Measurements from ENCODE around the gene FRY. TPM values are rescaled to one million over a fixed set of nuclear protein-coding genes. Genes with fewer than 3 reads are reported as not detected.

FRY gene
- total and polyA plus RNA-seq, 2 donors: 4.8 to 9.8 TPM

DNA sequence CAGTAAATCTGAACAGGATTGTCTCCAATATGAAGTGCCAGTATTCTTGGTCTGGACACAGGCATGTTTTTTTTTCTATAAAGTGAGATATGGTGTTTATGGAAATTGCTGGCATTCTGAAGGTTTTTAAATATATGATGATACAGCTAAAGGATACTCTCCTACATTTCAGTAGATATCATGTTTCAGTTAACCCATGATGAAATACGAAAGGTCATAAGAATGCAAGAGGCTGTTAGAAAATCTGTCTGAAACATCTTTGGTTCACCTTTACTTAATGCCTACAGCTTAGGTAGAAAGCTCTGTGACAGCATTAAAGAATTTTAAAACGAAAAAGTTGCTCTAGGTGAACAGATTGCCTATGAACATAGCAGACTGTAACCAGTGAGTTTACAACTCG, 9.1 kb downstream of the FRY start:
- peaks cover 0 to 6% of the 10 kb centered on the region in 2 donors for H3K4me1 ChIP-seq (ENCODE audit: control insufficient read depth in 2 of 2, insufficient read depth in 2 of 2, low read length in 2 of 2)
- peak overlapping the region in 1 of 2 donors; percentile 5 for H3K27ac ChIP-seq (ENCODE audit: low read depth in 1 of 2, low read length in 1 of 2)

DNA sequence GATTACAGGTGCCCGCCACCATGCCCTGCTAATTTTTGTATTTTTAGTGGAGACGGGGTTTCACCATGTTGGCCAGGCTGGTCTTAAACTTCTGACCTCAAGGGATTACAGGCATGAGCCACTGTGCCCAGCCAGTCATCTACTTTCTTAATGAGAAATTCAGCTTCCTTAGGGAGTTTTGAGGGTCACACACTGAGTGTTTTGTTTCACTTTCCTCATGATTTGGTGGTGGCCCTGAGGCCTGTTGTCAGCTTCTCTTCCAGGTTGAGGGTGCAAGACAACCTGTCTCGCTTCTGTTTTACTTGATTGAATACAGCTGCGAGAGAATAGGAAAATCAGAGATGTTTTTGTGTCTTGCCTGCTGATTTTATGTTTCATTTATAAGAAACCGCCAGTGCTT, 9.9 kb downstream of the FRY start:
- Histone ChIP-seq H3K4me3 (ENCODE audit: low read length in 2 of 2) (no peak overlapping the region), H3K4me1 (ENCODE audit: control insufficient read depth in 2 of 2, insufficient read depth in 2 of 2, low read length in 2 of 2) (peaks cover 5 to 13% of the 10 kb centered on the region in 2 donors), H3K27ac (ENCODE audit: low read depth in 1 of 2, low read length in 1 of 2) (no peak overlapping the region), H3K9me3 (ENCODE audit: control insufficient read depth in 2 of 2, insufficient read depth in 1 of 2, low read length in 1 of 2) (no peaks in the 10 kb centered on the region), H3K36me3 (ENCODE audit: control insufficient read depth in 2 of 2, insufficient read depth in 2 of 2, low read length in 1 of 2) (no peaks in the 10 kb centered on the region), H3K27me3 (ENCODE audit: control insufficient read depth in 2 of 2, insufficient read depth in 1 of 2, low read length in 1 of 2) (no peaks in the 10 kb centered on the region)
- WGBS: 97% methylated on average over 5 of the region's 5 CpGs
- DNase-seq (ENCODE audit: low read depth in 6 of 9, low spot score in 9 of 9): no peak

More for the DNA sequence above, 9.1 kb downstream of the FRY start:
- WGBS: 95% methylated on average over 3 of the region's 3 CpGs
- no peaks in the 10 kb centered on the region for H3K36me3 ChIP-seq (ENCODE audit: control insufficient read depth in 2 of 2, insufficient read depth in 2 of 2, low read length in 1 of 2)
- no peaks in the 10 kb centered on the region for H3K27me3 ChIP-seq (ENCODE audit: control insufficient read depth in 2 of 2, insufficient read depth in 1 of 2, low read length in 1 of 2)
- H3K9me3 ChIP-seq (ENCODE audit: control insufficient read depth in 2 of 2, insufficient read depth in 1 of 2, low read length in 1 of 2): no peaks in the 10 kb centered on the region
- DNase-seq (ENCODE audit: low read depth in 6 of 9, low spot score in 9 of 9): no peak
- no peak overlapping the region for H3K4me3 ChIP-seq (ENCODE audit: low read length in 2 of 2)

DNA sequence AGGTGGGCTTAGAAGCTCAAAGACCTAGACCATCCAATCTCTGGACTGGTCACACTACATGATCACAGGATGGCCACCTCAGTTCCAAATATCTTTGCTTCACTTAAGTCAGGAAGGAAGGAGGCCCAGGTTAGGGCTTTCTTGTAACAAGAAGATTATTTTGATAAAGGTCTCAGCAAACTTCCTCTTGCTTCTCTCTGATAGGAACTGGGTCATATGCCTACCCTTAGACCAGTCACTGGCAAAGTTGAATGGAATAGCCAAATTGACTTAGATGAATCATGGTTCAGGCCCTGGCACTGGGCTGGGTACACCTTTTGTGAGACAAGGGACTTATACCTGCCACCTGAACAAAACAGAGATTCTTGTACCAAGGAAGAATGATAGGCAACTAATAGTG, 11.0 kb downstream of the FRY start:
- Histone ChIP-seq H3K36me3 (ENCODE audit: control insufficient read depth in 2 of 2, insufficient read depth in 2 of 2, low read length in 1 of 2) (no peaks in the 10 kb centered on the region), H3K4me1 (ENCODE audit: control insufficient read depth in 2 of 2, insufficient read depth in 2 of 2, low read length in 2 of 2) (peaks cover 5 to 15% of the 10 kb centered on the region in 2 donors), H3K9me3 (ENCODE audit: control insufficient read depth in 2 of 2, insufficient read depth in 1 of 2, low read length in 1 of 2) (no peaks in the 10 kb centered on the region), H3K4me3 (ENCODE audit: low read length in 2 of 2) (no peak overlapping the region), H3K27ac (ENCODE audit: low read depth in 1 of 2, low read length in 1 of 2) (no peak overlapping the region), H3K27me3 (ENCODE audit: control insufficient read depth in 2 of 2, insufficient read depth in 1 of 2, low read length in 1 of 2) (no peaks in the 10 kb centered on the region)
- DNase-seq (ENCODE audit: low read depth in 6 of 9, low spot score in 9 of 9): no peak

DNA sequence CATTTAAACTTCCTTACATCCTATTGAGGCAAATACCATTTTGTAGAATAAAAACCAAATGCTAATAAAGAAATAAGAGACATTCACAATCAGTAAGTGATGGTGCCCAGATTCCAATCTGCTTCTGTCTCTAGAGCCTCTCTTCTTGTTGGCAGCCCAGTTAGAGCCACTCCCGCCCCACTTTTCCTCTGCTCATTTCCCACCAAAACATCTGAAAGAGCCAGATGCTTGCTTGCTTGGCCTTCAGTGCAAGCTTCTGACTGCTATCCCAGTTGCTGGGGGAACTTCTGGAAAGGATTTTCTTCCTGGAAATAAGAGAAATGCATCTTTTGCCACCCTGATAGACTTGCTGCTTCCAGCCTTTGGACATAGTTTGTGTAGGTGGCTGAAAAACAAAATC, 12.9 kb downstream of the FRY start:
- H3K9me3 ChIP-seq (ENCODE audit: control insufficient read depth in 2 of 2, insufficient read depth in 1 of 2, low read length in 1 of 2): no peaks in the 10 kb centered on the region
- 100% methylated on average over 1 of the region's 1 CpG for WGBS
- no peak for DNase-seq (ENCODE audit: low read depth in 6 of 9, low spot score in 9 of 9)
- peaks cover 7 to 27% of the 10 kb centered on the region in 2 donors for H3K4me1 ChIP-seq (ENCODE audit: control insufficient read depth in 2 of 2, insufficient read depth in 2 of 2, low read length in 2 of 2)
- H3K4me3 ChIP-seq (ENCODE audit: low read length in 2 of 2): no peak overlapping the region
- no peak overlapping the region for H3K27ac ChIP-seq (ENCODE audit: low read depth in 1 of 2, low read length in 1 of 2)
- no peaks in the 10 kb centered on the region for H3K27me3 ChIP-seq (ENCODE audit: control insufficient read depth in 2 of 2, insufficient read depth in 1 of 2, low read length in 1 of 2)
- H3K36me3 ChIP-seq (ENCODE audit: control insufficient read depth in 2 of 2, insufficient read depth in 2 of 2, low read length in 1 of 2): no peaks in the 10 kb centered on the region

DNA sequence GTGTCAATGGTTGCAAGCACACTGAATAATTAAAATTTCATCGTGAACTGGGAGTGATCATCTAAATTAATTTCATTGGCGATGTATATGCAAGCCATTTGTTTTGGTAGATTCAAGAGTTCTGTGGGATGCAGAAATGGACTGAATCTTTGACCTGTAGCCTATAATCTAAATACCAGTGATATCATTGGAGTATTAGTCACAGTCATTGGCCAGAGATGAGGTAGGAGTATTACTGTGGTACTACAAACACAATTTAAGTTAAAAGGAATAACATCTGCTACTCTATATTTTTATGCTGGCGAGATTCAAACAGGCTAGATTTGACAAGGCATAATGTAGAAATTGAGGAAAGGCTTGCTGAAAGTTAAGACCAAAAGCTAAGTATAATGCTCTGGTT, 14.0 kb downstream of the FRY start:
- Histone ChIP-seq H3K27me3 (ENCODE audit: control insufficient read depth in 2 of 2, insufficient read depth in 1 of 2, low read length in 1 of 2) (no peaks in the 10 kb centered on the region), H3K4me1 (ENCODE audit: control insufficient read depth in 2 of 2, insufficient read depth in 2 of 2, low read length in 2 of 2) (peaks cover 7 to 27% of the 10 kb centered on the region in 2 donors), H3K36me3 (ENCODE audit: control insufficient read depth in 2 of 2, insufficient read depth in 2 of 2, low read length in 1 of 2) (no peaks in the 10 kb centered on the region), H3K9me3 (ENCODE audit: control insufficient read depth in 2 of 2, insufficient read depth in 1 of 2, low read length in 1 of 2) (no peaks in the 10 kb centered on the region), H3K4me3 (ENCODE audit: low read length in 2 of 2) (no peak overlapping the region), H3K27ac (ENCODE audit: low read depth in 1 of 2, low read length in 1 of 2) (no peak overlapping the region)
- DNase-seq (ENCODE audit: low read depth in 6 of 9, low spot score in 9 of 9): no peak
- 98% methylated on average over 3 of the region's 3 CpGs for WGBS

DNA sequence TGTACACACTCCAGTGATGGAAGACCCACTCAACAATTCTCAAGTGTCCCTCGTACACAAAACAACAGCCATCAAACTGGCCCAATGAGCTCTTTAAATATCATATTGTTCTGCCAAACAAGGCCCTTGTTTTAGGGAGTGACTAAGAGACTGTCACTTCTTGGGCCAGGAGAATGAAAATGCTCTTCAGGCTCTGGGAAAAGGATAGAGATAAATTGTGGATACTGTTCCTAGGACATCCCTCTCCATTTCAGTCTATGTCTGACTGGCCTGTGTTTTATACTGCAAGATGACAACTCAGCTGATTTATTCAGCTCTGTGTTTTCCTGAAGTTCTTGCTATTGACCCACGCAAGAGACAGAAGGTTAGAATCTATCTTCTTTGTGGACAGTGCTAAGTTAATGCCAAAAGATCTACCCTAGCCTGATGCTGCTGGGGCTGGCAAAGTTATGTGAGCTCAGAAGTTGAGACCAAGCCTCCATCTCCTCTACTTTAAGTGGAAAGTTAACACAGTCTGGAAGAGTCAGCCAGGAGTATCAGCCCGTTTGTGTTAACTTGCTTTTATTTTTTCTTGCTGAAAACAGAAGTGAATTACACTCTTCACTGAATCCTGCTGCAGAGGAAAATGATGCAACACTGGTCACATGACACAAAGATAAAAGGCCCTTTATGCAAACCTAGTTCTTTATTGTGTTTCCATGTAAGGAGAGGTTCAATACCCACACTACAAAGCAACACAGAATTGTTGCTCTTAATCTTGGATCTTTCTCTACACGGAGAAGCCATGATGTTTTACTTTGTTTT, 14.6 kb downstream of the FRY start:
- no peak overlapping the region for H3K4me3 ChIP-seq (ENCODE audit: low read length in 2 of 2)
- H3K9me3 ChIP-seq (ENCODE audit: control insufficient read depth in 2 of 2, insufficient read depth in 1 of 2, low read length in 1 of 2): no peaks in the 10 kb centered on the region
- H3K27me3 ChIP-seq (ENCODE audit: control insufficient read depth in 2 of 2, insufficient read depth in 1 of 2, low read length in 1 of 2): no peaks in the 10 kb centered on the region
- H3K36me3 ChIP-seq (ENCODE audit: control insufficient read depth in 2 of 2, insufficient read depth in 2 of 2, low read length in 1 of 2): no peaks in the 10 kb centered on the region
- 50% methylated on average over 4 of the region's 4 CpGs for WGBS
- H3K27ac ChIP-seq (ENCODE audit: low read depth in 1 of 2, low read length in 1 of 2): peak overlapping the region; percentile 78 to 85
- DNase-seq (ENCODE audit: low read depth in 6 of 9, low spot score in 9 of 9): peak in 8 of 9 donors; percentile 44 to 84 (median 58)
- peaks cover 7 to 27% of the 10 kb centered on the region in 2 donors for H3K4me1 ChIP-seq (ENCODE audit: control insufficient read depth in 2 of 2, insufficient read depth in 2 of 2, low read length in 2 of 2)

DNA sequence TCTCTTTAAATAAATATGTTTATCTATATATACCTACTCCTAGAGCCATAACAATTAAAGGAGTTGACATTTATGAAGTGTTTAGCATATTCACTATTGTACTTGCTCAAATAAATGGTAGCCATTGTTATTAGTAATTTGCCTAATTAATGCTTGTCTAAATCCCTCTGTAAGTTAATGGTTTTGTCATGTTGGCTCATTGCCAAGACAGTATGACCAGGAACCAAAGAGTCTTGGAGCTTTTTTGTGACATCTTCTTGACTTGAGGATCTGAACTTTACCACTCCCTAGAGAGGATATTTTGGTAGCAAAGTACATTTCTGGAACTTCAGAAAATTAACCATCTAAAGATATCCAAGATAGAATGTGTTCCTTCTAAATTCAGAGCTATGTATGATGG, 15.5 kb downstream of the FRY start:
- Histone ChIP-seq H3K36me3 (ENCODE audit: control insufficient read depth in 2 of 2, insufficient read depth in 2 of 2, low read length in 1 of 2) (no peaks in the 10 kb centered on the region), H3K4me3 (ENCODE audit: low read length in 2 of 2) (no peak overlapping the region), H3K9me3 (ENCODE audit: control insufficient read depth in 2 of 2, insufficient read depth in 1 of 2, low read length in 1 of 2) (no peaks in the 10 kb centered on the region), H3K27ac (ENCODE audit: low read depth in 1 of 2, low read length in 1 of 2) (peak overlapping the region; percentile 25 to 85), H3K27me3 (ENCODE audit: control insufficient read depth in 2 of 2, insufficient read depth in 1 of 2, low read length in 1 of 2) (no peaks in the 10 kb centered on the region), H3K4me1 (ENCODE audit: control insufficient read depth in 2 of 2, insufficient read depth in 2 of 2, low read length in 2 of 2) (peaks cover 7 to 27% of the 10 kb centered on the region in 2 donors)
- no peak for DNase-seq (ENCODE audit: low read depth in 6 of 9, low spot score in 9 of 9)

DNA sequence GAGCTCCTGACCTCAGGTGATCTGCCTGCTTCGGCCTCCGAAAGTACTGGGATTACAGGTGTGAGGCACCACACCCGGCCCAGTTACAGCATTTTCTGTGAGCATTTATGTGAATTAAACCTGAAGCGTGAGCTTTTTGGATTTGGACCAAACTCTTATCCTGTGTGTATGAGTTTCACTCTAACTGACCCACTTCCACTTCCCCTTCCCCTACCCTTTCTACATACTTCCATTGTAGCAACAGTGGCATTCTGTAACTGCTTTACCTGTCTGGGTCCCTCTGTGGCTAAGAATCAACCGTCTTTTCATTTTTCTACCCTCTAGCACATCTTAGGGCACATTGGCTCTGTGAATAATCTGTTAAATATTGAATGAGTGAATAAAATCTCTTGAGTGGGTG, 16.2 kb downstream of the FRY start:
- no peak for DNase-seq (ENCODE audit: low read depth in 6 of 9, low spot score in 9 of 9)
- Histone ChIP-seq H3K4me3 (ENCODE audit: low read length in 2 of 2) (no peak overlapping the region), H3K27me3 (ENCODE audit: control insufficient read depth in 2 of 2, insufficient read depth in 1 of 2, low read length in 1 of 2) (no peaks in the 10 kb centered on the region), H3K27ac (ENCODE audit: low read depth in 1 of 2, low read length in 1 of 2) (peak overlapping the region; percentile 25 to 64), H3K4me1 (ENCODE audit: control insufficient read depth in 2 of 2, insufficient read depth in 2 of 2, low read length in 2 of 2) (peaks cover 7 to 22% of the 10 kb centered on the region in 2 donors), H3K9me3 (ENCODE audit: control insufficient read depth in 2 of 2, insufficient read depth in 1 of 2, low read length in 1 of 2) (no peaks in the 10 kb centered on the region), H3K36me3 (ENCODE audit: control insufficient read depth in 2 of 2, insufficient read depth in 2 of 2, low read length in 1 of 2) (no peaks in the 10 kb centered on the region)
- 94% methylated on average over 5 of the region's 5 CpGs for WGBS

DNA sequence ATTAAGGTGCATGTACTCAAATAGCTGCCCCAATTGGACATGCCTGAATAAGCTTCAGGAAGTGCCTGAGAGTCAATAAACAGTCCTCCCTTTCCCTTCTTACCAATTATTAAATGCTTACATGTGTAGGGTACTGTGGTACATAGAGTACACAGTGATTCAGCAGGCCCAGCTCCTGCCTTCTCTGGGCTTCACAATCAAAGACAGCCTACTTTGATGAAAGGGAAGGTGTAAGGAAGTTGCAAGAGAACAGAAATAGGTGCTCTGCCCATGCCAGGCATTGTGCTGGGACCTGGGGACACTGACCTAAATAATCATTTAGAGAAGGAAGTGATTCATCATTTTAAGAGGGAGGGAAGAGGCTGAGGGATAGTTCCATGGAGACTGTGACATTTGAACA, 17.2 kb downstream of the FRY start:
- H3K27ac ChIP-seq (ENCODE audit: low read depth in 1 of 2, low read length in 1 of 2): no peak overlapping the region
- peaks cover 7 to 22% of the 10 kb centered on the region in 2 donors for H3K4me1 ChIP-seq (ENCODE audit: control insufficient read depth in 2 of 2, insufficient read depth in 2 of 2, low read length in 2 of 2)

More for the DNA sequence above, 17.2 kb downstream of the FRY start:
- DNase-seq (ENCODE audit: low read depth in 6 of 9, low spot score in 9 of 9): no peak
- Histone ChIP-seq H3K36me3 (ENCODE audit: control insufficient read depth in 2 of 2, insufficient read depth in 2 of 2, low read length in 1 of 2) (no peaks in the 10 kb centered on the region), H3K4me3 (ENCODE audit: low read length in 2 of 2) (no peak overlapping the region), H3K9me3 (ENCODE audit: control insufficient read depth in 2 of 2, insufficient read depth in 1 of 2, low read length in 1 of 2) (no peaks in the 10 kb centered on the region), H3K27me3 (ENCODE audit: control insufficient read depth in 2 of 2, insufficient read depth in 1 of 2, low read length in 1 of 2) (no peaks in the 10 kb centered on the region)
